ENCODE measurements around the gene SLC41A3. TPM values are rescaled to one million over a fixed set of nuclear protein-coding genes. Genes with fewer than 3 reads are reported as not detected.

SLC41A3 gene
- total and polyA plus RNA-seq, 4 donors: 9.3 to 19.8 (median 12.7) TPM

DNA sequence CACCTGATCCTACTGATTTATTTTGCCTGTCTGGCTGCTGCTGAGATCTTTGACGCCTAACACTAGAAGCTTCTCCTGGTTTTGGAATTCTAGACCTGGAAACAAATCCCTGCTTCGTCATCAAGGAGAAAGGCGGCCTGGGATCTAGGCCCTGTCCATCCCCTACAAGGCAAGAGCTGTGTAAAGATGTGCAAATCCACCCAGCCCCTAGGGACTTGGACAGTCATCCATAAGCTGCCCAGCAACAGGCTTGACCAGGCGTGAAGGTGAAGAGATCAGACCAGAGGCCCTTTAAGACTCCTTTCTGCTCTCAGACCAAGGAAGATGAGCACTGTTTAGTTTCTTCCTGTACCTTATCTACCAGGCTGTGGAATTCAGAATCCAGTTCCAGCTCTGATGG, 32.2 kb downstream of the SLC41A3 start:
- 97% methylated on average over 4 of the region's 4 CpGs for WGBS
- Histone ChIP-seq H3K27ac (ENCODE audit: low read depth in 1 of 2, low read length in 2 of 2) (no peak overlapping the region), H3K36me3 (ENCODE audit: control insufficient read depth in 4 of 4, insufficient read depth in 3 of 4, low read depth in 1 of 4, low read length in 3 of 4) (no peaks in the 10 kb centered on the region), H3K27me3 (ENCODE audit: control insufficient read depth in 4 of 4, insufficient read depth in 4 of 4, low read length in 3 of 4) (no peaks in the 10 kb centered on the region), H3K9ac (ENCODE audit: low read depth in 1 of 2, low read length in 2 of 2) (no peak overlapping the region), H3K9me3 (ENCODE audit: control insufficient read depth in 4 of 4, low read length in 3 of 4) (no peaks in the 10 kb centered on the region), H3K4me1 (ENCODE audit: control insufficient read depth in 4 of 4, insufficient read depth in 4 of 4, low read length in 3 of 4) (no peaks in the 10 kb centered on the region), H3K4me3 (ENCODE audit: low read depth in 1 of 3, low read length in 3 of 3) (no peak overlapping the region)
- no peak for DNase-seq (ENCODE audit: low spot score)
- no peak for TF ChIP-seq FOXA1 (IDR thresholded peaks at IDR 0.05)
- no peak for TF ChIP-seq CTCF (IDR thresholded peaks at IDR 0.05; ENCODE audit: low read depth, low read length, missing input control)
- no peak for TF ChIP-seq REST (IDR thresholded peaks at IDR 0.05)
- TF ChIP-seq ZBTB33 (IDR thresholded peaks at IDR 0.05): no peak
- no peak for TF ChIP-seq HNF4A (conservative IDR thresholded peaks at IDR 0.05)

DNA sequence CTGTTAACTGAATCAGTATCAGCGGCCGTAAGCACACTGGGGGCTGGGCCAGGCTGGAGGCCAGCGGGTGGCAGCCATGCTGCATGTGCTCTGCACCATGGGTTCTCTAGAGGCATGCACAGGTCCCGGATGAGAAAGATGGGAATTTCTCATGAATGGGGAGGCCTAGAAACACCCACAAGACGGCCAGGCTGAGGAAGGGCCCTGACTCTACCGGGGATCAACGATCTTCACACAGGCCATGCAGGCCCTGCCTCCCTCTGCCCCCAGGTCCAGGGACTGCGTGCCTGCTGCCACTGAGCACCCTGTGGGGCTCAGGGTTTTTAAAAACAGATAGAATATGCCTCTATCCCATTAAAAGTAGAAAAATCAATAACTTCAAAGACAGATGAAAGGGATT, 32.7 kb downstream of the SLC41A3 start:
- no peak overlapping the region for H3K4me3 ChIP-seq (ENCODE audit: low read depth in 1 of 3, low read length in 3 of 3)
- no peak overlapping the region for H3K27ac ChIP-seq (ENCODE audit: low read depth in 1 of 2, low read length in 2 of 2)
- H3K9ac ChIP-seq (ENCODE audit: low read depth in 1 of 2, low read length in 2 of 2): no peak overlapping the region
- no peak for DNase-seq (ENCODE audit: low spot score)
- no peaks in the 10 kb centered on the region for H3K27me3 ChIP-seq (ENCODE audit: control insufficient read depth in 4 of 4, insufficient read depth in 4 of 4, low read length in 3 of 4)
- no peaks in the 10 kb centered on the region for H3K4me1 ChIP-seq (ENCODE audit: control insufficient read depth in 4 of 4, insufficient read depth in 4 of 4, low read length in 3 of 4)
- no peaks in the 10 kb centered on the region for H3K9me3 ChIP-seq (ENCODE audit: control insufficient read depth in 4 of 4, low read length in 3 of 4)
- H3K36me3 ChIP-seq (ENCODE audit: control insufficient read depth in 4 of 4, insufficient read depth in 3 of 4, low read depth in 1 of 4, low read length in 3 of 4): no peaks in the 10 kb centered on the region
- TF ChIP-seq HNF4A (conservative IDR thresholded peaks at IDR 0.05) (no peak), FOXA1 (IDR thresholded peaks at IDR 0.05) (no peak), SP1 (IDR thresholded peaks at IDR 0.05) (no peak), ZBTB33 (IDR thresholded peaks at IDR 0.05) (no peak), FOXA2 (IDR thresholded peaks at IDR 0.05) (no peak), HNF4G (IDR thresholded peaks at IDR 0.05) (no peak), GABPA (IDR thresholded peaks at IDR 0.05 in 1 of 2, conservative IDR thresholded peaks at IDR 0.05 in 1 of 2) (no peak), YY1 (IDR thresholded peaks at IDR 0.05) (no peak), REST (IDR thresholded peaks at IDR 0.05) (no peak)
- TF ChIP-seq, protein P1, sequence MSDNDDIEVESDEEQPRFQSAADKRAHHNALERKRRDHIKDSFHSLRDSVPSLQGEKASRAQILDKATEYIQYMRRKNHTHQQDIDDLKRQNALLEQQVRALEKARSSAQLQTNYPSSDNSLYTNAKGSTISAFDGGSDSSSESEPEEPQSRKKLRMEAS (IDR thresholded peaks at IDR 0.05): no peak
- WGBS: 97% methylated on average over 8 of the region's 8 CpGs

Data from liver (tissue), 9 donors.